ENCODE data around the gene ANKRD44. TPM values are rescaled to one million over a fixed set of nuclear protein-coding genes. Genes with fewer than 3 reads are reported as not detected.

Gene ANKRD44
- total and polyA plus RNA-seq, 2 of the 8 experiments (the other 6 are each of a cell fraction or from before 2014, with no cell fraction given), result 1.2 to 1.3 TPM

DNA sequence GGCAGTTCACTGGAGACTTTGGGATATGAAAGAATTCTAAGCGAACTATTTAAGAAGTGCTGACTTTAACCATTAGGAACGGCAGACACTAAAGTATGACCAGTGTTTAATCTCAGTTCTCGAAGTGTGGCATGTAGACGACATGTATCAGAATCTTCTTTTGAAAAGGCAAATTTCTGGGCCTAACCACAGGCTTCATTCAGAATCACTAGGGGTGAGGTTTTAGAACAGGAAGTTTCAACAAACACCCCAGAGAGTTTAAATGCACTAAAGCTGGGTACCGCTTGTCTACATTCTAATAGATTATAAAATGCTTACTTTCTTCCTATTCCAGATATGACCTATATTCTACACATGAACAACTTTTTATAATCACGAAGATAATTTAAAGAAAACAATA lies 180.3 kb downstream of the ANKRD44 start:
- POLR2A ChIA-PET (ENCODE audit: partially characterized antibody), result no interaction called here
- no peak for DNase-seq (ENCODE audit: low read depth in 1 of 2, low spot score in 2 of 2)
- no peak overlapping the region for H3K27ac ChIP-seq (ENCODE audit: low read depth, low read length)

More for the DNA sequence above, 180.3 kb downstream of the ANKRD44 start:
- no peak overlapping the region for H2BK20ac ChIP-seq (ENCODE audit: low read length)
- CTCF ChIA-PET (ENCODE audit: partially characterized antibody), result interaction anchor here (0.7 kb wide), 1 partner anchor 36 kb away, joined by 3 read pairs; no protein-coding TSS in a partner anchor
- no peak overlapping the region for H2BK12ac ChIP-seq (ENCODE audit: low read depth, low read length)
- no peak for FAIRE-seq
- H3K23ac ChIP-seq (ENCODE audit: insufficient read length), result no peak overlapping the region
- no peak overlapping the region for H3K4ac ChIP-seq (replicated peaks; ENCODE audit: insufficient read length, low read depth, low read length)
- TF ChIP-seq YY1 (IDR thresholded peaks at IDR 0.05; ENCODE audit: low read depth, low read length), result no peak
- TF ChIP-seq EZH2 (IDR thresholded peaks at IDR 0.05; ENCODE audit: low read depth, low read length, severe bottlenecking), result no peak
- TF ChIP-seq SIRT6 (IDR thresholded peaks at IDR 0.05; ENCODE audit: low read length), result no peak
- H3K27me3 ChIP-seq (replicated peaks in 1 of 4; ENCODE audit: control insufficient read depth in 3 of 4, extremely low read depth in 1 of 4, insufficient read depth in 3 of 4, low read length in 3 of 4), result no peaks in the 10 kb centered on the region
- H2AK5ac ChIP-seq (ENCODE audit: low read depth, low read length), result no peak overlapping the region
- WGBS, 2 experiments (ENCODE audit: extremely low coverage in 1 of 2, insufficient coverage in 1 of 2, insufficient read length in 1 of 2, insufficient replicate concordance in 2 of 2, low coverage in 1 of 2, low lambda C conversion rate in 2 of 2, missing lambda C conversion rate in 1 of 2), result 95% methylated on average over 6 of the region's 6 CpGs; no CpG with 5 or more reads in 1 of the 2 experiments
- no peak overlapping the region for H4K5ac ChIP-seq (ENCODE audit: insufficient read length, low read depth, low read length)
- no peak overlapping the region for H3K56ac ChIP-seq (replicated peaks; ENCODE audit: insufficient read length, low read depth, low read length)
- H3K23me2 ChIP-seq (ENCODE audit: low read depth, low read length), result no peaks in the 10 kb centered on the region
- H3K79me1 ChIP-seq (ENCODE audit: low read depth, low read length), result no peaks in the 10 kb centered on the region; the same call in 1 of the 2 replicates
- no peaks in the 10 kb centered on the region for H3K79me2 ChIP-seq (ENCODE audit: control insufficient read depth in 1 of 2, insufficient read depth in 2 of 2, low read length in 2 of 2)
- H2BK5ac ChIP-seq (ENCODE audit: low read depth, low read length), result no peak overlapping the region
- H4K91ac ChIP-seq (replicated peaks; ENCODE audit: insufficient read length, low read length), result no peak overlapping the region
- H4K8ac ChIP-seq (ENCODE audit: extremely low read depth, insufficient read depth, low read length), result no peak overlapping the region
- no peaks in the 10 kb centered on the region for H3K4me1 ChIP-seq (replicated peaks in 1 of 4; ENCODE audit: control insufficient read depth in 3 of 4, insufficient read depth in 4 of 4, low read length in 3 of 4)
- H2BK15ac ChIP-seq (ENCODE audit: low read length), result no peak overlapping the region
- no peak overlapping the region for H3K9ac ChIP-seq (replicated peaks in 1 of 4; ENCODE audit: extremely low read depth in 1 of 4, low read depth in 3 of 4, low read length in 3 of 4)
- no peaks in the 10 kb centered on the region for H3K36me3 ChIP-seq (ENCODE audit: control insufficient read depth in 2 of 4, insufficient read depth in 4 of 4, low read length in 3 of 4)
- no peak overlapping the region for H2BK120ac ChIP-seq (replicated peaks; ENCODE audit: low read depth, low read length)
- no peaks in the 10 kb centered on the region for H4K20me1 ChIP-seq (replicated peaks in 1 of 2; ENCODE audit: control insufficient read depth in 1 of 2, insufficient read depth in 2 of 2, low read length in 2 of 2)
- H3K4me3 ChIP-seq (ENCODE audit: extremely low read depth in 1 of 4, insufficient read depth in 2 of 4, low read depth in 3 of 4, low read length in 4 of 4), result no peak overlapping the region
- no peaks in the 10 kb centered on the region for H3K9me3 ChIP-seq (ENCODE audit: insufficient read depth in 2 of 2, low read depth in 1 of 2, low read length in 1 of 2)
- no peak overlapping the region for H3K14ac ChIP-seq (ENCODE audit: insufficient read length)
- H2AFZ ChIP-seq (ENCODE audit: low read length), result no peak overlapping the region
- no peak overlapping the region for H3K18ac ChIP-seq (ENCODE audit: extremely low read depth, low read length)
- no peak overlapping the region for H3K4me2 ChIP-seq (ENCODE audit: insufficient read depth in 1 of 2, low read depth in 2 of 2, low read length in 2 of 2)

Measured in H1 (cell line).